HCT116 (cell line): ENCODE results near the gene NEK6. TPM values are rescaled to one million over a fixed set of nuclear protein-coding genes. Genes with fewer than 3 reads are reported as not detected.

Source experiments
- ATAC-seq: fragments of 200-7000 bp; cut with Tn5 transposase; 2 replicates; pipeline ENCODE4 v1.9.1; 2020; ENCODE audit warnings: mild to moderate bottlenecking, moderate library complexity
- BruUV-seq: library from RNA; stranded (reverse); fragments of 400-500 nt; replicated peaks from 2 replicates; lab custom pipeline; 2021; lab: Mats Ljungman, UMichigan
- CTCF ChIA-PET: fragments of 300-600 bp; sonication (Branson Sonifier 250); formaldehyde crosslinking; loops from one replicate; lab custom pipeline; 2021; ENCODE audit warnings: antibody characterized with exemption; lab: Charles Lee
- POLR2A ChIA-PET: fragments of 300-600, 350-600 bp; sonication (Branson Sonifier 250); formaldehyde crosslinking; loops from one replicate; lab custom pipeline; 2021; ENCODE audit warnings: antibody characterized with exemption; lab: Charles Lee
- RAD21 ChIA-PET, 2 experiments: fragments of 300-600 bp; sonication (Branson Sonifier 250); formaldehyde crosslinking; loops; one replicate each; lab custom pipeline; 2023; ENCODE audit warnings: low total read pairs in 2 of 2; ENCODE audit not compliant: uncharacterized antibody in 2 of 2, unreplicated experiment in 2 of 2, low non-redundant PET in 1 of 2; lab: Charles Lee
- DNase-seq: peaks from one replicate; pipeline ENCODE4 v3.0.0-alpha.2; 2010; ENCODE audit warnings: low read depth, low spot score
- H2AFZ ChIP-seq: fragments of 200-600 bp; shearing (Covaris generic), sonication (generic); 2 replicates; pipeline ENCODE4 v1.6.1; 2017; ENCODE audit warnings: low read depth, mixed run types, mixed read lengths, antibody characterized with exemption, low read length; ENCODE audit not compliant: poor library complexity, severe bottlenecking
- H3K27ac ChIP-seq: 2 replicates; pipeline ENCODE4 v1.5.1; 2012; ENCODE audit warnings: low read depth, low read length
- H3K27me3 ChIP-seq: fragments of 200-600 bp; sonication (generic); 2 replicates; pipeline ENCODE4 v1.6.1; 2016; ENCODE audit warnings: mixed run types, low read length, mixed read lengths; ENCODE audit not compliant: insufficient read depth
- H3K36me3 ChIP-seq, 2 experiments: fragments of 200-500 bp in 1 of 2; fragments of 200-600 bp in 1 of 2; sonication (Bioruptor generic) in 1 of 2; sonication (generic) in 1 of 2; 2 replicates each; pipeline versions ENCODE4 v1.5.1 to v1.6.1; 2014 to 2016; ENCODE audit warnings: low read length in 2 of 2, inconsistent platforms in 1 of 2, mixed read lengths in 1 of 2, mixed run types in 1 of 2; ENCODE audit not compliant: insufficient read depth in 2 of 2, control insufficient read depth in 1 of 2
- H3K4me1 ChIP-seq, 2 experiments: fragments of 200-600 bp in 1 of 2; sonication (generic) in 1 of 2; 2 replicates each; pipeline versions ENCODE4 v1.5.1 to v1.6.1; 2012 to 2017; ENCODE audit warnings: low read length in 2 of 2, inconsistent platforms in 1 of 2, mild to moderate bottlenecking in 1 of 2, mixed read lengths in 1 of 2, mixed run types in 1 of 2, moderate library complexity in 1 of 2; ENCODE audit not compliant: insufficient read depth in 2 of 2, control insufficient read depth in 1 of 2
- H3K4me2 ChIP-seq: fragments of 200-600 bp; sonication (generic); 2 replicates; pipeline ENCODE4 v1.6.1; 2017; ENCODE audit warnings: mixed run types, low read length, mixed read lengths
- H3K4me3 ChIP-seq, 2 experiments: fragments of 200-600 bp in 1 of 2; sonication (generic) in 1 of 2; replicated peaks in 1 of 2; 2 replicates each; pipeline ENCODE4 v1.5.1; 2011 to 2016; ENCODE audit warnings: low read length in 2 of 2, control low read depth in 1 of 2, low read depth in 1 of 2, mild to moderate bottlenecking in 1 of 2, mixed read lengths in 1 of 2, mixed run types in 1 of 2
- H3K79me2 ChIP-seq: fragments of 200-600 bp; sonication (generic); 2 replicates; pipeline ENCODE4 v1.6.1; 2017; ENCODE audit warnings: mild to moderate bottlenecking, mixed run types, low read length, moderate library complexity, mixed read lengths; ENCODE audit not compliant: insufficient read depth
- H3K9ac ChIP-seq: fragments of 200-600 bp; sonication (generic); 2 replicates; pipeline ENCODE4 v1.6.1; 2016; ENCODE audit warnings: low read length, mixed read lengths
- H3K9me2 ChIP-seq: fragments of 200-600 bp; sonication (generic), shearing (Covaris generic); 2 replicates; pipeline ENCODE4 v1.6.1; 2017; ENCODE audit warnings: mixed run types, mild to moderate bottlenecking, moderate library complexity; ENCODE audit not compliant: insufficient read depth
- H3K9me3 ChIP-seq, 2 experiments: fragments of 200-500 bp in 1 of 2; fragments of 200-600 bp in 1 of 2; sonication (Bioruptor generic) in 1 of 2; sonication (generic) in 1 of 2; 2 replicates each; pipeline ENCODE4 v1.6.1; 2014 to 2017; ENCODE audit warnings: low read length in 2 of 2, mixed read lengths in 2 of 2, inconsistent platforms in 1 of 2, low read depth in 1 of 2, mild to moderate bottlenecking in 1 of 2, mixed run types in 1 of 2, moderate library complexity in 1 of 2; ENCODE audit not compliant: control insufficient read depth in 1 of 2, insufficient read depth in 1 of 2
- H4K20me1 ChIP-seq: fragments of 200-600 bp; sonication (generic), shearing (Covaris generic); 2 replicates; pipeline ENCODE4 v1.6.1; 2017; ENCODE audit warnings: mixed run types, mild to moderate bottlenecking, moderate library complexity; ENCODE audit not compliant: insufficient read depth
- ATF3 ChIP-seq: IDR thresholded peaks from 2 replicates; pipeline ENCODE4 v1.6.1; 2012
- JUND ChIP-seq: IDR thresholded peaks from 2 replicates; pipeline ENCODE4 v1.6.1; 2012
- RAD21 ChIP-seq: IDR thresholded peaks from 2 replicates; pipeline ENCODE4 v1.6.1; 2012; ENCODE audit warnings: low read depth, mild to moderate bottlenecking
- SIN3A ChIP-seq: IDR thresholded peaks from 2 replicates; pipeline ENCODE4 v1.6.1; 2012; ENCODE audit warnings: low read depth
- TCF7L2 ChIP-seq: IDR thresholded peaks from 2 replicates; pipeline ENCODE4 v1.7.0; 2011; ENCODE audit warnings: borderline replicate concordance, inconsistent platforms; ENCODE audit not compliant: insufficient read depth, insufficient read length; ENCODE audit errors: extremely low read depth
- ZFX ChIP-seq: fragments of 450-650 bp; IDR thresholded peaks from 2 replicates; pipeline ENCODE4 v1.6.1; 2017
- ZNF274 ChIP-seq: fragments of 200-500 bp; sonication (Bioruptor generic); IDR thresholded peaks from 2 replicates; pipeline ENCODE4 v1.6.1; 2014; ENCODE audit warnings: mild to moderate bottlenecking, low read depth, low read length, inconsistent platforms
- intact Hi-C: fragments of 100-400 bp; cut with micrococcal nuclease; formaldehyde crosslinking; loops from 2 replicates; pipeline ENCODE4 v1.10.0; 2022
- total RNA-seq: library from RNA; stranded (reverse); gene quantifications from one replicate; pipeline ENCODE4 v1.2.1, GENCODE V29; 2021; ENCODE audit not compliant: unreplicated experiment
- TF ChIP-seq, protein P1 (sequence below): IDR thresholded peaks from 2 replicates; pipeline ENCODE4 v1.6.1; 2012; ENCODE audit warnings: low read depth

Gene NEK6
- total RNA-seq, 1 experiment from 2014 or later, result 40.8 TPM

GRCh38 chr9:124329206-124329792 is 71.5 kb downstream of the NEK6 start:
- CTCF ChIA-PET, result no interaction called here
- Histone ChIP-seq H3K9ac (no peak overlapping the region), H3K4me3 (no peak overlapping the region), H3K27me3 (no peaks in the 10 kb centered on the region), H2AFZ (no peak overlapping the region), H3K9me3 (no peaks in the 10 kb centered on the region), H3K4me1 (no peaks in the 10 kb centered on the region), H3K36me3 (peaks cover 2 to 4% of the 10 kb centered on the region in 2 experiments; a peak in 3 of 4 replicates), H4K20me1 (no peaks in the 10 kb centered on the region), H3K4me2 (no peak overlapping the region), H3K27ac (no peak overlapping the region), H3K79me2 (no peaks in the 10 kb centered on the region), H3K9me2 (no peaks in the 10 kb centered on the region)
- RAD21 ChIA-PET, result no interaction called here
- POLR2A ChIA-PET, result no interaction called here
- TF ChIP-seq JUND, result no peak
- TF ChIP-seq, protein P1, sequence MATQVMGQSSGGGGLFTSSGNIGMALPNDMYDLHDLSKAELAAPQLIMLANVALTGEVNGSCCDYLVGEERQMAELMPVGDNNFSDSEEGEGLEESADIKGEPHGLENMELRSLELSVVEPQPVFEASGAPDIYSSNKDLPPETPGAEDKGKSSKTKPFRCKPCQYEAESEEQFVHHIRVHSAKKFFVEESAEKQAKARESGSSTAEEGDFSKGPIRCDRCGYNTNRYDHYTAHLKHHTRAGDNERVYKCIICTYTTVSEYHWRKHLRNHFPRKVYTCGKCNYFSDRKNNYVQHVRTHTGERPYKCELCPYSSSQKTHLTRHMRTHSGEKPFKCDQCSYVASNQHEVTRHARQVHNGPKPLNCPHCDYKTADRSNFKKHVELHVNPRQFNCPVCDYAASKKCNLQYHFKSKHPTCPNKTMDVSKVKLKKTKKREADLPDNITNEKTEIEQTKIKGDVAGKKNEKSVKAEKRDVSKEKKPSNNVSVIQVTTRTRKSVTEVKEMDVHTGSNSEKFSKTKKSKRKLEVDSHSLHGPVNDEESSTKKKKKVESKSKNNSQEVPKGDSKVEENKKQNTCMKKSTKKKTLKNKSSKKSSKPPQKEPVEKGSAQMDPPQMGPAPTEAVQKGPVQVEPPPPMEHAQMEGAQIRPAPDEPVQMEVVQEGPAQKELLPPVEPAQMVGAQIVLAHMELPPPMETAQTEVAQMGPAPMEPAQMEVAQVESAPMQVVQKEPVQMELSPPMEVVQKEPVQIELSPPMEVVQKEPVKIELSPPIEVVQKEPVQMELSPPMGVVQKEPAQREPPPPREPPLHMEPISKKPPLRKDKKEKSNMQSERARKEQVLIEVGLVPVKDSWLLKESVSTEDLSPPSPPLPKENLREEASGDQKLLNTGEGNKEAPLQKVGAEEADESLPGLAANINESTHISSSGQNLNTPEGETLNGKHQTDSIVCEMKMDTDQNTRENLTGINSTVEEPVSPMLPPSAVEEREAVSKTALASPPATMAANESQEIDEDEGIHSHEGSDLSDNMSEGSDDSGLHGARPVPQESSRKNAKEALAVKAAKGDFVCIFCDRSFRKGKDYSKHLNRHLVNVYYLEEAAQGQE, result no peak
- no peak for TF ChIP-seq SIN3A
- intact Hi-C loops, result no loop called here
- no peak for ATAC-seq
- no TSS peak for BruUV-seq
- DNase-seq, result no peak

GRCh38 chr9:124330011-124330697 is 72.4 kb downstream of the NEK6 start:
- ChIA-PET POLR2A (no interaction called here), RAD21 (interaction anchor here in 1 of 2 experiments (0.7 kb wide), 1 partner anchor 39 kb away, joined by 5 read pairs; no protein-coding TSS in a partner anchor), CTCF (no interaction called here)
- H2AFZ ChIP-seq, result no peak overlapping the region
- no peak overlapping the region for H3K4me3 ChIP-seq
- intact Hi-C loops, result no loop called here
- no peaks in the 10 kb centered on the region for H4K20me1 ChIP-seq
- H3K79me2 ChIP-seq, result no peaks in the 10 kb centered on the region
- peaks cover 2 to 4% of the 10 kb centered on the region in 2 experiments; a peak in 3 of 4 replicates for H3K36me3 ChIP-seq
- no peaks in the 10 kb centered on the region for H3K4me1 ChIP-seq
- H3K9ac ChIP-seq, result no peak overlapping the region
- H3K4me2 ChIP-seq, result no peak overlapping the region
- TF ChIP-seq TCF7L2, result no peak
- TF ChIP-seq RAD21, result no peak
- no peak for TF ChIP-seq ATF3
- TF ChIP-seq ZNF274, result no peak
- no peak for TF ChIP-seq ZFX
- no peak for TF ChIP-seq SIN3A
- H3K9me3 ChIP-seq, result no peaks in the 10 kb centered on the region
- no TSS peak for BruUV-seq
- H3K27me3 ChIP-seq, result no peaks in the 10 kb centered on the region
- H3K9me2 ChIP-seq, result no peaks in the 10 kb centered on the region
- DNase-seq (no peak), ATAC-seq (no peak)
- no peak overlapping the region for H3K27ac ChIP-seq
